Esophagus squamous epithelium (tissue), 4 donors: ENCODE data around the gene ROCK2.

Experiments
- CTCF ChIP-seq, 6 experiments: fragments of 450-650 bp in 4 of 6; fragments of 200-600 bp in 2 of 6; sonication (generic) in 2 of 6; IDR thresholded peaks; one replicate each; pipeline ENCODE4 v1.5.1; 2016 to 2019; ENCODE audit warnings: antibody characterized with exemption in 6 of 6, mild to moderate bottlenecking in 4 of 6, moderate library complexity in 4 of 6
- POLR2A ChIP-seq, 4 donors: fragments of 450-650 bp; IDR thresholded peaks; one replicate each; pipeline ENCODE4 v1.6.1; 2017; ENCODE audit warnings: antibody characterized with exemption in 4 of 4, mild to moderate bottlenecking in 4 of 4, moderate library complexity in 3 of 4

DNA sequence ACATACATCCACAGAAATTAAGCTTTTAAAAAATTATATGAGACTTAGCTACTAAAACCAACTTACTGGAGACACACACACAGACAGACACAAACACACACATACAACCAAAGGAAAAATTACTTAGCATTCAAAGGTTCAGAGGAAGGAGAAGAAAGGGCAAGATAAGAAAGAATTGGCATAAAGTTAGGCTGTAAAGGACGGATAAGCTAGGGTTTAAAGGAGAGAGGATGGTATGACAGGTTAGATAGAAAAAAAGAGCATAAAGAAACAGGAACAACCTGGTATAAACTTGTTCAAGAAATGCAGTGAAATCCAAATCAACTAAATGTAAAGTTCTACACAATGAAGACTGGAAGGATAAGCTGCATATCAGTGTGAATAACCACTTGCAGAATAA, 115.7 kb downstream of the ROCK2 start:
- TF ChIP-seq CTCF (IDR thresholded peaks at IDR 0.05): no peak
- no peak for TF ChIP-seq POLR2A (IDR thresholded peaks at IDR 0.05)
